Left forelimb (tissue), 1 donor: ENCODE measurements around the gene GPX4.
A peak's percentile ranks its signal among the peaks of the same experiment; 100 is the strongest.

Source experiments
- DNase-seq: peaks from one replicate; pipeline ENCODE4 v3.0.0-alpha.2; 2018; ENCODE audit warnings: low spot score

GPX4 gene

GRCh38 chr19:1102407-1103131 lies 1.2 kb upstream of the GPX4 start:
- DNase-seq = no peak

GRCh38 chr19:1103132-1103707 lies 574 bp upstream of the GPX4 start:
- no peak for DNase-seq

- DNase-seq = peak; percentile 83
Observed at GRCh38 chr19:1104311-1105007, 665 bp downstream of the GPX4 start.

GRCh38 chr19:1105008-1105872 lies 1.4 kb downstream of the GPX4 start:
- no peak for DNase-seq

- no peak for DNase-seq
Observed at GRCh38 chr19:1105873-1106840, 2.4 kb downstream of the GPX4 start.

- no peak for DNase-seq
Observed at GRCh38 chr19:1106841-1107660, 3.3 kb downstream of the GPX4 start.

GRCh38 chr19:1107661-1108261 lies 4.0 kb downstream of the GPX4 start:
- DNase-seq = no peak

- no peak for DNase-seq
Observed at GRCh38 chr19:1108291-1109031, 4.7 kb downstream of the GPX4 start.

- no peak for DNase-seq
Observed at GRCh38 chr19:1109032-1109551, 5.3 kb downstream of the GPX4 start.

GRCh38 chr19:1109697-1110671 lies 6.2 kb downstream of the GPX4 start:
- DNase-seq = no peak

GRCh38 chr19:1110809-1111640 lies 7.2 kb downstream of the GPX4 start:
- no peak for DNase-seq

- DNase-seq = no peak
Observed at GRCh38 chr19:1111641-1112267, 8.0 kb downstream of the GPX4 start.

GRCh38 chr19:1112268-1113029 lies 8.7 kb downstream of the GPX4 start:
- no peak for DNase-seq

GRCh38 chr19:1113030-1113985 lies 9.5 kb downstream of the GPX4 start:
- peak; percentile 96 for DNase-seq
